LNCaP clone FGC (cell line): ENCODE measurements around the gene UBE2G2.
A peak's percentile ranks its signal among the peaks of the same experiment; 100 is the strongest.

ENCODE experiments used
- DNase-seq: peaks from one replicate; pipeline ENCODE4 v3.0.0-alpha.2; 2011; ENCODE audit warnings: low read depth
- H3K4me3 ChIP-seq: 2 replicates; pipeline ENCODE4 v1.5.1; 2011; ENCODE audit warnings: mild to moderate bottlenecking, low read depth, low read length, control low read depth
- CTCF ChIP-seq: IDR thresholded peaks from 2 replicates; pipeline ENCODE4 v1.5.1; 2012; ENCODE audit warnings: mild to moderate bottlenecking; ENCODE audit not compliant: control insufficient read depth, insufficient read depth; ENCODE audit errors: extremely low read depth

The UBE2G2 gene

DNA sequence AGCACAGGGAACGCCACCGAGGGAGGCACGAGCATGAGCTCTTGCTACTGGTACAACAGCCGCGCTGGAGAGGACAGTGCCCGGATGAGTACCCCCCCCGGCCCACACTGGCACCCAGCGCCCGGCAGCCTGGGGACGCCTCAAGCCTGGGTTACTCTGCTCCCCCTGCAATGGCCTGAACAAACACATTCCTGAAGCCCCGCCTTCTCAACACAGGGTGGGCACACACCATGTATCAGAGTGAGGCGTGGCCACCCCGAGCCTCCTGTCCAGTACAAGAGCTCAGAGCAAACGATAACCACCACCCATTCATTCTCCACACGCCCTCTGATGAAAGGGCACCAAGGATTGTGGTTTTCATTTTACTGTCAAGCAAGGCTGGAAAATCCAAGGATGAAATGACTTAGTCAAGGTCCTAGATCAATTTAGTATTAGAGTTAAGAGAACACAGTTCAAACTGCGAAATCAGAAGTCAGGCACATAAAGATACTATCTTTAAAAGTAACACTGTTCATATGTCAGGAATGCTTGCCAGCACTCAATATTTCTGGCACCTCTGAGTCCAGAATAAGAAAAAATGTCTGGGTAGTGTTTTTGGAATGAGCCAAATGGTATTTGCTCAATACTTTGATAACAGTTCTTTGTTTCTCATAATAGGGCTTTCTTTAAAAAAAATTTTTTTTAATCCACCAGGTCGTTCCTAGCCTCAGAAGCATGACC is 22.0 kb downstream of the UBE2G2 start:
- TF ChIP-seq CTCF: no peak
- H3K4me3 ChIP-seq: no peak overlapping the region
- DNase-seq: no peak

DNA sequence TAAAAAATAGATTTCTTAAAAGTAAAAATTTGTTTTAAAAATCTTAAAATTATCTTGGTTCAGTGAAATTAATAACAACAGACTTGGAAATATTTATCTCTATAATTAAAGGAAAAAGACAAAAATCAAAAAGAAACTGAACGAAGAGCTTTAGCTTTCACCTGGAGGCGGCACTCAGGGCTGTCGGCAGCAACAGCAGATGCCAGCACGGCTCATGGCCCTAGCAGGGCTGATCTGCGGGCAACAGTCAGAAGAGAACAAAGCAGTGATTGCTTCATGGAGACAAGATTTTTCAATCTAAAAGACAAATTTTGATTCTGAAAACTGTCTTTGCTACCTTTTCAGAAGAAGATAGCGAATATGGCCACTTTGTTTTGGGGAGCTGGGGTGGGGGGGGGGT is 22.6 kb downstream of the UBE2G2 start:
- no peak for TF ChIP-seq CTCF
- DNase-seq: no peak
- no peak overlapping the region for H3K4me3 ChIP-seq

GRCh38 chr21:44778499-44778911 is 23.1 kb downstream of the UBE2G2 start:
- no peak for TF ChIP-seq CTCF
- DNase-seq: no peak
- no peak overlapping the region for H3K4me3 ChIP-seq

DNA sequence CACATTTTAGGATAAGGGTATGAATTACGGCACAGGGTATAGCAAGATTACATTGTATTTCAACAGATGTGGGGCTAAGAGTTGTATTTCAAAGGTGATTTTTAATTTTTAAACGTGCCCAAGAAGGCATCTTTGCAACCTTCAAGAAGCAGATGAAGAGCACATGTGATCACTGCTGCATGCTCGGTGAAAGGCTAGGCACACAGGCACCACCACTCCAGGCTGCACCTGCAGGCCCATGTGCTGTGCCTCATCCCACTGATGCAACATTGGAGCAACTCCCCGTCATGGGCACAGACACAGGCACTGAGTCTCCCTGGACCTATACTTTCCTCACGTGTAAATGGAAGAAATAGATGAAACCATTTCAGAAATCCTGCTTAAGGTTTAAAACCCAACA is 23.5 kb downstream of the UBE2G2 start:
- DNase-seq: no peak
- no peak overlapping the region for H3K4me3 ChIP-seq
- no peak for TF ChIP-seq CTCF

GRCh38 chr21:44774972-44775371 is 26.6 kb downstream of the UBE2G2 start:
- TF ChIP-seq CTCF: no peak
- DNase-seq: no peak
- no peak overlapping the region for H3K4me3 ChIP-seq

- peak overlapping the region; percentile 31 for H3K4me3 ChIP-seq
- no peak for TF ChIP-seq CTCF
- peak; percentile 94 for DNase-seq
Measured at GRCh38 chr21:44773291-44773932, 28.2 kb downstream of the UBE2G2 start.

- H3K4me3 ChIP-seq: no peak overlapping the region
- DNase-seq: no peak
- TF ChIP-seq CTCF: no peak
Measured at GRCh38 chr21:44771896-44772525, 29.6 kb downstream of the UBE2G2 start.
